ENCODE measurements around the gene NMNAT2.

GRCh38 chr1:183219616-183220009 lies 198.6 kb downstream of the NMNAT2 start:
- TF ChIP-seq CTCF (IDR thresholded peaks at IDR 0.05) (no peak), EP300 (IDR thresholded peaks at IDR 0.05) (no peak)
